Endothelial cell of umbilical vein (primary cell): ENCODE measurements around the gene DHRS9.

ENCODE experiments used
- CTCF ChIP-seq, 2 donors: IDR thresholded peaks; 1 replicate in 1 of 2; 2 replicates in 1 of 2; pipeline ENCODE4 v1.5.1; 2011; ENCODE audit warnings: low read length in 2 of 2, mild to moderate bottlenecking in 2 of 2, moderate library complexity in 2 of 2, control low read depth in 1 of 2, inconsistent platforms in 1 of 2, low read depth in 1 of 2; ENCODE audit not compliant: insufficient read depth in 1 of 2; ENCODE audit errors: extremely low read depth in 1 of 2
- EZH2 ChIP-seq: IDR thresholded peaks from 2 replicates; pipeline ENCODE4 v1.6.1; 2012; ENCODE audit warnings: borderline replicate concordance, low read depth, mild to moderate bottlenecking, moderate library complexity, low read length, inconsistent platforms; ENCODE audit not compliant: severe bottlenecking
- GATA2 ChIP-seq: IDR thresholded peaks from 2 replicates; pipeline ENCODE4 v1.7.0; 2011; ENCODE audit warnings: low read depth, mild to moderate bottlenecking, moderate library complexity, mixed read lengths, low read length; ENCODE audit not compliant: insufficient read length, insufficient read depth
- MAX ChIP-seq: IDR thresholded peaks from 2 replicates; pipeline ENCODE4 v1.6.1; 2011; ENCODE audit not compliant: insufficient read depth, insufficient read length
- MYC ChIP-seq: IDR thresholded peaks from one replicate; pipeline ENCODE4 v1.6.1; 2011; ENCODE audit warnings: mild to moderate bottlenecking, low read depth, low read length
- POLR2A ChIP-seq: IDR thresholded peaks from 2 replicates; pipeline ENCODE4 v1.6.1; 2012; ENCODE audit warnings: low read depth, mild to moderate bottlenecking, control low read depth, low read length
- POLR2AphosphoS5 ChIP-seq: IDR thresholded peaks from 2 replicates; pipeline ENCODE4 v1.6.1; 2012; ENCODE audit warnings: low read depth, mild to moderate bottlenecking, control low read depth, low read length, moderate library complexity; ENCODE audit not compliant: insufficient read depth

- TF ChIP-seq MAX (no peak), CTCF (IDR thresholded peaks at IDR 0.05; ENCODE audit: extremely low read depth in 1 of 2, insufficient read depth in 1 of 2, low read depth in 1 of 2, low read length in 2 of 2) (no peak), POLR2A (no peak), EZH2 (no peak), POLR2AphosphoS5 (no peak), MYC (no peak), GATA2 (no peak)
These were observed 3.0 kb downstream of the DHRS9 start for GRCh38 chr2:169072163-169072925.
